ENCODE measurements around the gene CCDC197. TPM values are rescaled to one million over a fixed set of nuclear protein-coding genes. Genes with fewer than 3 reads are reported as not detected.

Gene CCDC197
- total and polyA plus RNA-seq, 4 donors, result not detected

- no peaks in the 10 kb centered on the region for H3K9me3 ChIP-seq (ENCODE audit: control insufficient read depth in 4 of 4, low read length in 3 of 4)
- DNase-seq (ENCODE audit: low spot score), result no peak
- H3K27me3 ChIP-seq (ENCODE audit: control insufficient read depth in 4 of 4, insufficient read depth in 4 of 4, low read length in 3 of 4), result no peaks in the 10 kb centered on the region
- H3K9ac ChIP-seq (ENCODE audit: low read depth in 1 of 2, low read length in 2 of 2), result no peak overlapping the region
- no peak overlapping the region for H3K4me3 ChIP-seq (ENCODE audit: low read depth in 1 of 3, low read length in 3 of 3)
- H3K36me3 ChIP-seq (ENCODE audit: control insufficient read depth in 4 of 4, insufficient read depth in 3 of 4, low read depth in 1 of 4, low read length in 3 of 4), result peaks cover 0 to 24% (median 8%) of the 10 kb centered on the region in 4 donors
- H3K4me1 ChIP-seq (ENCODE audit: control insufficient read depth in 4 of 4, insufficient read depth in 4 of 4, low read length in 3 of 4), result peaks cover 2 to 12% (median 9%) of the 10 kb centered on the region in 4 donors
- no peak for TF ChIP-seq HNF4A (conservative IDR thresholded peaks at IDR 0.05)
- no peak for TF ChIP-seq FOXA1 (IDR thresholded peaks at IDR 0.05)
- no peak for TF ChIP-seq ATF3 (IDR thresholded peaks at IDR 0.05)
- TF ChIP-seq JUND (IDR thresholded peaks at IDR 0.05), result no peak
- no peak for TF ChIP-seq FOXA2 (IDR thresholded peaks at IDR 0.05)
- TF ChIP-seq EGR1 (IDR thresholded peaks at IDR 0.05; ENCODE audit: low read depth in 2 of 2), result no peak
- no peak for TF ChIP-seq NR2F2 (IDR thresholded peaks at IDR 0.05)
- no peak for TF ChIP-seq RXRA (IDR thresholded peaks at IDR 0.05)
- TF ChIP-seq RAD21 (IDR thresholded peaks at IDR 0.05), result no peak
- TF ChIP-seq, protein P1, sequence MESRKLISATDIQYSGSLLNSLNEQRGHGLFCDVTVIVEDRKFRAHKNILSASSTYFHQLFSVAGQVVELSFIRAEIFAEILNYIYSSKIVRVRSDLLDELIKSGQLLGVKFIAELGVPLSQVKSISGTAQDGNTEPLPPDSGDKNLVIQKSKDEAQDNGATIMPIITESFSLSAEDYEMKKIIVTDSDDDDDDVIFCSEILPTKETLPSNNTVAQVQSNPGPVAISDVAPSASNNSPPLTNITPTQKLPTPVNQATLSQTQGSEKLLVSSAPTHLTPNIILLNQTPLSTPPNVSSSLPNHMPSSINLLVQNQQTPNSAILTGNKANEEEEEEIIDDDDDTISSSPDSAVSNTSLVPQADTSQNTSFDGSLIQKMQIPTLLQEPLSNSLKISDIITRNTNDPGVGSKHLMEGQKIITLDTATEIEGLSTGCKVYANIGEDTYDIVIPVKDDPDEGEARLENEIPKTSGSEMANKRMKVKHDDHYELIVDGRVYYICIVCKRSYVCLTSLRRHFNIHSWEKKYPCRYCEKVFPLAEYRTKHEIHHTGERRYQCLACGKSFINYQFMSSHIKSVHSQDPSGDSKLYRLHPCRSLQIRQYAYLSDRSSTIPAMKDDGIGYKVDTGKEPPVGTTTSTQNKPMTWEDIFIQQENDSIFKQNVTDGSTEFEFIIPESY (IDR thresholded peaks at IDR 0.05), result no peak
- no peak for TF ChIP-seq REST (IDR thresholded peaks at IDR 0.05)
- no peak for TF ChIP-seq GABPA (IDR thresholded peaks at IDR 0.05 in 1 of 2, conservative IDR thresholded peaks at IDR 0.05 in 1 of 2)
- no peak for TF ChIP-seq MAX (IDR thresholded peaks at IDR 0.05)
- TF ChIP-seq CTCF (IDR thresholded peaks at IDR 0.05; ENCODE audit: low read depth, low read length, missing input control), result no peak
- TF ChIP-seq SP1 (IDR thresholded peaks at IDR 0.05), result no peak
- TF ChIP-seq YY1 (IDR thresholded peaks at IDR 0.05), result no peak
- H3K27ac ChIP-seq (ENCODE audit: low read depth in 1 of 2, low read length in 2 of 2), result no peak overlapping the region
- WGBS, result 66% methylated on average over 18 of the region's 18 CpGs
Measured at GRCh38 chr14:94041551-94042346, 44.6 kb downstream of the CCDC197 start.
